Measurements from ENCODE around the gene PLCXD3.

DNA sequence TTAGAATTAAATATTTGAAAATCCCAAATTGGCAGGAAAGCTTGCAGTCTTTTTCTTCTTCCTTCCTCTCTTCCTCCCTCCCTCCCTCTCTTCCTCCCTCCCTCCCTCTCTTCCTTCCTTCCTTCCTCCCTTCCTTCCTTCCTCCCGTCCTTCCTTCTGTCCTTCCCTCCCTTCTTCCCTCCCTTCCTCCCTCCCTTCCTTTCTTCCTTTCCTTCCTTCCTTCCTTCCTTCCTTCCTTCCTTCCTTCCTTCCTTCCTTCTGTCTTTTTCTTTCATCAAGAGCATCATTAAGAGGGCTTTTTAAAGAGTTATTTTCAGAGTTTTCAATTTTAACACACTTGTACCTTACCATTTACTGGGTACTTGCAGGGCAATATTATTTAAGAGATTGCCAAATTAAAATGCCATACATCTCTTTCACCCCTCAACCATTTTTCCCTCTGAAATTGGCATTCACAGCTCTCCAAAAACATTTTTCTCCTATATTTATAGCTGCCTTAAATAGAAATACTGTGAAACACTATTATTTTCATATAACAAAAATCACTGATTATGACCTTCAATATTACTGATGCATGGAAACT lies 197.8 kb downstream of the PLCXD3 start:
- TF ChIP-seq CTCF (IDR thresholded peaks at IDR 0.05 in 8 of 11, conservative IDR thresholded peaks at IDR 0.05 in 3 of 11), result no peak
- TF ChIP-seq POLR2A (IDR thresholded peaks at IDR 0.05), result no peak

All from spleen (tissue), 7 donors.